HS-5 (cell line): ENCODE data around the gene ESPNL.

Experiments used
- DNase-seq: peaks from one replicate; pipeline ENCODE4 v3.0.0-alpha.2; 2012; ENCODE audit warnings: low read depth

Gene ESPNL

DNA sequence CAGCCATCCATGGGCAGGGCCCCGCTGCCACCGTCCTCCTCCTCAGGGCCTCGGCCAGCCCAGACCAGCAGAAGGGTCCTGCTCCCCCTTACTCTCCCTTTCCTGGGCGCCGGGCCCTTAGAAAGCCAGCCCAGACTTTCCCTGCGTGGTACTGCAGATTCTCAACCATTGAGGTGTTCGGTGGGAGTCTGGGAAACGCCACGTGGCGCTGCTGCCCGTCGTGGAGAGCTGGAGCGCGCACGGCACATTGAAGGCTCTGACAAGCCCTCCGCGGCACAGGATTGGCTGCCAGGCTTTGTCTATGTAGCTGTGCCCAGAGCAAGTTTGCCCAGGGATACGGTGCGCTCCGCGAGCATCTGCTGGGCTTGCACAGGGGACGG lies 27.9 kb downstream of the ESPNL start:
- DNase-seq: no peak

GRCh38 chr2:238128534-238129001 lies 28.4 kb downstream of the ESPNL start:
- no peak for DNase-seq

DNA sequence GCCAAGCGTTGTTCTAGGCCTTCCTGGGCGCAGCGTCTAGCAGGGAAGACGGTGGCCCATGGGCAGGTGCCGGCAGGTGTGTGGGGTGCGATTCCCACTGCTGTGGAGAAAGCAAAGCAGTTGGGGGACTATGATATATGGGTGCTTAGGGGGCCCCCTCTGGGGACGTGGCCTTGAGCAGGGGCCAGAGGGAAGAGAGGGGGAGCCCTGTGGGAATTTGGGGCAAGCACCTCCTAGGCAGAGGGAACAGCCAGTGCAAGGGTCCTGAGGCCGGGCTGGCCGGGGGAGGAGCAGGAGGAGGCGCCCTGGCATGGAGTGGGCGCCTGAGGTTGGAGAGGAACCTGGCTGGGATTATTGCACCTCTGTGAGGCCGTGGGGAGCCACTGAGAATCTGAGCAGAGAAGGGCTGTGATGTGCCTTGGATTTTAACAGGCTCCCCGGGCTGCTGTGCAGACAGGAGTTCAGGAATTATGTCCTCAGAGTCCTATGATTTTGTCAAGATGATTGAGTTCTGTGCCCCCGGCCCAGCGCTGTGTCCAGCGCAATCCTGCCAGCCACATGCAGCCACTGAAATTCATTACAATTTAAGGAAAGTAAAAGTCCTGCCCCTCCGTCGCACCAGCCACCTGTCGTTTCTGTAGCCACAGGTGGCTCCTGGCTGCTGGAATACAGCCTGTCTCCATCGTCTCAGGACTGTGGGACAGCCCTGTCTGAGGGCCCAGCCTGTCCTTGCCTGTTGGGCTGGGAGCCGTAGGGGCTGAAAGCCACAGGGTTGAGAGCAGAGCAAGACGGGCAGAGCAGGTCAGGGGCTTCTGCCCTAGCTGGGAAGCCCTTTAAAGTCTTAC lies 29.2 kb downstream of the ESPNL start:
- DNase-seq: no peak

- DNase-seq: no peak
Measured at GRCh38 chr2:238130111-238130695, 30.1 kb downstream of the ESPNL start.

GRCh38 chr2:238130696-238131628 lies 30.8 kb downstream of the ESPNL start:
- no peak for DNase-seq

DNA sequence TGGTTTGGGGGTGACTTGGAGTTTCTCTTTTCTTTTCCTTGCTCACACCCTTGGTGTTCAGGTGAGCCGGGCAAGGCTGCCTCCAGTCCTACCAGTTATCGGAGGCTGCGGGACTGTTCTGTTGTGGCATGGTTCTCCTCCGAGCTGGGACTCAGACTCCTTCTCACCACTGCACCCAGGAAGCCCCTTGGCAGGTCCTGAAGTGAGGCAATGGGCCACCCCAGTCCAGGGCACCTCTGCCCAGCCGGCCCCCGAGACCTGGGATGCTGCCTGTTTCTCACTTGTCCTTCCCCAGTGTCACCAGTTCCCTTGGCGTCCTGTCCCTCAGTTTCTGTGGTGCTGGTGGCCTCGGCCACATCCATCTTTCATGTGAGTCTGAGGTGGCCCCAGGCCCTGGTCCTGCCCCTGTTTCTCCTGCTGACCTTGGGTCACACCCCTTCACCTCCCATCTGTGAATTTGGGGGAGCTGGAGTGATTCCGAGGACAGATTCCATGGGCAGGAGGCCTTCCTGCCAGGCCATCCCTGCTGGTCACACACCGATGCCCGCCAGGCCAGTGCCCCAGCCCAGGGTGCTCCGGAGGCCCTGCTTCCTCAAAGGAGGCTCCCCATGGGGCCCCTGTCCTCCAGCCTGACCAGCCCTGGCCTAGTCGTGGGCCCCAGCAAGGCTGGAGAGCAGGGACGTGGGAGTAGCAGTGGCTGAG lies 31.8 kb downstream of the ESPNL start:
- DNase-seq: no peak

GRCh38 chr2:238132463-238133450 lies 32.6 kb downstream of the ESPNL start:
- no peak for DNase-seq

DNA sequence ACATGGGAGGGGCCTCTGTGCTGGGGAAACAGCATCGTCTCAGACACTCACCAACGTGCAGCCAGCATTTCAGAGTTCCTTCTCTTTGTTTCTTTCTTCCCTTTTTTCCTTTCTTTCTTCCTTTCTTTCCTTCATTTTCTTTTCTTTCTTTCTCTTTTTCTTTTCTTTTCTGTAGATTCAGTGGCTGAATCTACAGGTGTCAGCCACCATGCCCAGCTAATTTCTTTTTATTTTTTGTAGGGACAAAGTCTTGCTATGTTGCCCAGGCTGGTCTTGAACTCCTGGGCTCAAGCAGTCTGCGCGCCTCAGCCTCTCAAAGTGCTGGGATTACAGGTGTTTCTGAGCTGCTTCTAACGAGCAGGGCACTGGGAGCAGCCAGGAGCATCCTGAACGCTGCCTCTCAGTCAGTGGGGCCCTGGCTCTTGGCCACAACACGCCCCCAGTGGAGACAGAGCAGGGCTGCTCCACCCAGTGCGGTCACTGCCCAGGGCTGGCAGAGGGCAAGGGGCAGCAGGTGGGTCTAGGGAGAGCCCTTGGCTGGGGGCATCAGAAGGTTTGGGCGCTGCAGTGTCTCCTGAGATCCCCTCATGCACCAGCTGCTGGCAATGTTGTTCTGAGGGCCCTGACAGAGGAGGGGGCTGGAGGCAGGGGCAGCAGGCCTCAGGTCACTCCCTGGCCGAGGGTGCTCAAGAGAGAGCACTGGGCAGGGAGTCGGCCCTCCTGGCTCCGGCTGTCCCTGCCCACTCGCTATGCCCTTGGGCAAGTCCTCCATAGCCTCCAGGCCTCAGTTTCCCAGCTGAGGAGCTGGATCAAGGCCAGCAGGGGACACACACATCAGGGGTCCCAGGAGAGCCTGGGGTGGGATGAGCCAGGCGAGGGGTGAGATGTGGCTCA lies 33.6 kb downstream of the ESPNL start:
- DNase-seq: no peak

GRCh38 chr2:238134393-238134785 lies 34.2 kb downstream of the ESPNL start:
- no peak for DNase-seq

DNA sequence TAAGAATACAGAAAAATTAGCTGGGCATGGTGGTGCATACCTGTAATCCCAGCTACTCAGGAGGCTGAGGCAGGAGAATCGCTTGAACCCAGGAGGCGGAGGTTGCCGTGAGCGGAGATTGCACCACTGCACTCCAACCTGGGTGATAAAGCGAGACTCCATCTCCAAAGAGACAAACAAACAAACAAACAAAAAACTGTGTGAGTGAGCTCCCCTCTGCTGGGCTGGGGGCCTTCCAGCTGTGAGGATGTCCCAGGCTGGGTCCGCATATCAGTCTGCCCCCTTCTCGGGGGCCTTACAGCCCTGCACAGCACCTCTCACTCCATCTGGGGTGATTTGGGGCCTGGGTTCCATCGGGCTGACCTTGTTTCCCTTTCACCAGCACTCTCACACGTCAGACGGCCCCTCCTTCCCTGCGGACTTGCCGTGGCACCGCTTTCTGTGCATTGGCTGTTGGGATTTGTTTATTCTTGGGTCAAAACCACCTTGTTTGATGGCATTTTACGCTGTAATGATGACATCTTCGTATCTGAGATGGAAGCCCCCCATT lies 35.5 kb downstream of the ESPNL start:
- no peak for DNase-seq

DNA sequence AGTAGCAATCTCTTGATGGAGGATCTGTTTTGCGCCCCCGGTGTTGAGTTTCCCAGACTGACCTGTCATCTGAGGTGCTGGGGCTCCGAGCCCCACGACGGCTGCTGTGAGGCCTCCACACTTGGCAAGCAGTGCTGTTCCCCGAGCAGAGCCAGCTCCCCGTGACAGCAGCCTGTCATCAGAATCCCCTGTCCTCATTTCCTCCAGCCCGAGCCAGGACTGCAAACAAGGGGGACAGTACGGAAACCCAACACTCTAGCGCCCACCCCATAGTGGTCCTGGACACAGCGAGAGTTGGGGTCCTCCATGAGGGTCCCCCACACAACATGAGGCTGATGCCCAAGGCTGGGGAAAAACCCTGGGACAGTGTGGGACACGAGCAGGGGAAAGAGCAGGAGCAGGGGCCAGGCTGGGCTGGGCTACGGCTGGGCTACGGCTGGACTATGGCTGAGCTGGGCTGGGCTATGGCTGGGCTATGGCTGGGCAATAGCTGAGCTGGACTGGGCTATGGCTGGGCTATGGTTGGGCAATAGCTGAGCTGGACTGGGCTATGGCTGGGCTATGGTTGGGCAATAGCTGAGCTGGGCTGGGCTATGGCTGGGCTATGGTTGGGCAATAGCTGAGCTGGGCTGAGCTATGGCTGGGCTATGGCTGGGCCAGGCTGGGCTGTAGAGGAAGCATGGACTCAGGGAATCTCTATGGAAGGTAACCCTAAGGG lies 36.8 kb downstream of the ESPNL start:
- DNase-seq: no peak

- DNase-seq: no peak
Measured at GRCh38 chr2:238137885-238138284, 37.7 kb downstream of the ESPNL start.

DNA sequence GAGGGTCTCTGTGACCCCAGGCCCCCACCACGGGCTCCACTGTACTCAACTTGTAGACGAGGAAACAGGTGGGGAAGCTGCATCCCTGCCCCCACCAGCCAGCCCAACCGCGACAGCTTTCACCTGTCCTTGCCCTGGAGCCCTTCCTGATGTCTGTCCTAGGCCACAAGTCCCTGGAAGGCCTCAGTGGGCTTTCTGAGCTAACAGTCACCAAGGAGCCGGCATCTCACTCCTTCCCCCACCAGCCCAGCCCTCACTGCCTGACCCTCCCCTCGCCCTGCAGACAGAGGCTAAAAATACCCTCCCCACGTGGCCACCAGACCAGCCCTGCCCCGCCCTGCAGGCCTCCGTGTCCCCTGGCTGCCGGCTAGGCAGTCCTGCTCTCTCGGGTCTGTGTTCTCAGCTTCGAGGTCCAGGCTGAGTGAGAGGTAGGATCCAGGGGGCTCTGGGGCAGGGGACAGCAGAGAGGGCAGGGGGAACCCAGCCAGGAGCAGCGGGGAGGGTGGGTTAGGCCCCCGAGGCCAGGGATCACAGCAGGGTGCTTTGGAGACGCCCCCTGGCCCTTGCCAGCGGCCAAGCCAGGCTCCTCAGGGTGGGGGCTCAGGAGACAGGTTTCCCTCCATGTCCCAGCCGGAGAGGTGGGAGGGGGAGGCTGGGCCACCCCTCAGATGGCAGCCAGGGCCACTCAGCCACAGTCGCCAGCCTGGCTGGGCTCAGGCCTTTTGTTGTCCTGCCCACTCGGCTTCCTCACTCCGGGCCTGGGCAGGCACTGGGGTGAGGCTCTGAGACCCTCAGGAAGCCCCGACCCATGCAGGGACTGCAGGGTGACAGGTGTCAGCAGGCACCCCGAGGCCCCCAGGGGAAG lies 38.4 kb downstream of the ESPNL start, which contains the start of gene KLHL30:
TSS of gene KLHL30 (plus strand) at position 338 of the 865 bp plus-strand sequence. CDS start 2,087 bp downstream, outside the sequence.
- no peak for DNase-seq

GRCh38 chr2:238139196-238140039 lies 39.3 kb downstream of the ESPNL start:
- no peak for DNase-seq

GRCh38 chr2:238140040-238140439 lies 39.9 kb downstream of the ESPNL start:
- no peak for DNase-seq

- no peak for DNase-seq
Measured at GRCh38 chr2:238140721-238141540, 40.8 kb downstream of the ESPNL start.
